Ovary (tissue), 10 donors: Measurements from ENCODE around the gene C9orf78. TPM values are rescaled to one million over a fixed set of nuclear protein-coding genes. Genes with fewer than 3 reads are reported as not detected.

Source experiments
- DNase-seq, 5 donors: peaks; one replicate each; pipeline ENCODE4 v3.0.0-alpha.2; 2019 to 2020
- H3K27ac ChIP-seq, 2 donors: fragments of 200-600 bp; one replicate each; pipeline versions ENCODE4 v1.5.1 to v1.8.0; 2019 to 2022
- H3K27me3 ChIP-seq: fragments of 200-600 bp; one replicate; pipeline ENCODE4 v1.8.0; 2022
- H3K36me3 ChIP-seq: fragments of 200-600 bp; sonication (generic); one replicate; pipeline ENCODE4 v1.5.1; 2019
- H3K4me1 ChIP-seq: one replicate; pipeline ENCODE4 v1.8.1; 2013; ENCODE audit warnings: mild to moderate bottlenecking, moderate library complexity; ENCODE audit not compliant: insufficient read depth
- H3K4me3 ChIP-seq: fragments of 200-600 bp; sonication (generic); one replicate; pipeline ENCODE4 v1.5.1; 2017
- H3K9me3 ChIP-seq, 2 donors: fragments of 200-600 bp in 1 of 2; sonication (generic) in 1 of 2; one replicate each; pipeline versions ENCODE4 v1.5.1 to v1.8.1; 2013 to 2019; ENCODE audit warnings: mild to moderate bottlenecking in 1 of 2, moderate library complexity in 1 of 2
- CTCF ChIP-seq, 3 donors: fragments of 450-650 bp in 2 of 3; fragments of 200-600 bp in 1 of 3; IDR thresholded peaks; one replicate each; pipeline versions ENCODE4 v1.5.1 to v1.8.0; 2016 to 2022; ENCODE audit warnings: antibody characterized with exemption in 3 of 3, mild to moderate bottlenecking in 1 of 3
- EP300 ChIP-seq: sonication (generic); formaldehyde crosslinking; IDR thresholded peaks from one replicate; pipeline ENCODE4 v1.6.1; 2017; ENCODE audit warnings: antibody characterized with exemption
- POLR2A ChIP-seq: fragments of 450-650 bp; IDR thresholded peaks from one replicate; pipeline ENCODE4 v1.6.1; 2017; ENCODE audit warnings: antibody characterized with exemption, mild to moderate bottlenecking, moderate library complexity
- WGBS, 3 donors: extraction: QIAGEN DNeasy Blood & Tissue Kit in 1 of 3; methylation state at CpG; one replicate each; pipeline versions ENCODE4 v1.1.5 to v1.1.7; 2013 to 2017; 5-methylcytosine and 5-hydroxymethylcytosine counted together
- intact Hi-C, 4 donors: fragments of 100-400 bp; cut with DNase I; formaldehyde crosslinking; loops; one replicate each; pipeline versions ENCODE4 v1.11.0 to v1.15.1; 2022 to 2023
- long read RNA-seq, 3 donors: library from polyadenylated mRNA in 2 of 3; unstranded in 2 of 3; transcript quantifications; one replicate each; pipeline ENCODE4 v2.0.0 and lab custom pipeline, GENCODE V29; 2021 to 2026
- polyA plus RNA-seq, 2 donors: library from polyadenylated mRNA; stranded (reverse); fragments of 200-250 nt in 1 of 2; fragments of 350-450 nt in 1 of 2; fragmentation: Illumina TruSeq in 1 of 2; extraction: RNeasy Lipid Tissue Mini Kit (QIAGEN cat#74804) in 1 of 2; gene quantifications; one replicate each; pipeline ENCODE4 v1.2.3, GENCODE V29; 2013 to 2014
- total RNA-seq, 7 donors: library from RNA; depleted of rRNA in 2 of 7; stranded (reverse); fragments of >200 nt in 2 of 7; fragmentation: NEBNext Ultra II Directional in 3 of 7; extraction: Animal tissue kit (Norgen Biotek cat#: 25700) in 3 of 7; gene quantifications; one replicate each; pipeline versions ENCODE4 v1.1.0 to v1.2.4, GENCODE V29; 2016 to 2023
- donor health status: DM: no; HTN: no; CAD: no; lungs with moderate emphysema.
- donor health status: DM: no; HTN: no; CAD: no.
- donor health status: Bipolar disorder and iron deficiency.
- donor health status: DM: yes; HTN: yes; CAD: no.
- donor health status: DM: no; HTN: no; CAD: no.
- donor health status: DM: yes; HTN: yes; CAD: no.

Gene C9orf78
- total RNA-seq (10 to 100 TPM; 34.1 to 45.7 (median 37.0) TPM), polyA plus RNA-seq (100 to 1,000 TPM in 1 of 2 donors, 10 to 100 TPM in 1; 55.4 to 130 TPM)
- long read RNA-seq, donor 1, transcript C9orf78-201 (9 exons, 1,795 nt) = major isoform, 337 of 380 reads
- long read RNA-seq, donor 1, partial matches to known transcripts = 13 of 380 reads
- long read RNA-seq, donor 1, other reads (novel, unspliced or antisense) = 30 of 380 reads
- long read RNA-seq, donor 2, transcript C9orf78-201 (9 exons, 1,795 nt) = major isoform, 58 of 70 reads
- long read RNA-seq, donor 2, partial matches to known transcripts = 12 of 70 reads
- long read RNA-seq, donor 2, other reads (novel, unspliced or antisense) = 0 of 70 reads
- long read RNA-seq, donor 3, transcript C9orf78-201 (9 exons, 1,795 nt) = major isoform, 100 of 112 reads
- long read RNA-seq, donor 3, partial matches to known transcripts = 2 of 112 reads
- long read RNA-seq, donor 3, other reads (novel, unspliced or antisense) = 10 of 112 reads

GRCh38 chr9:129835128-129835859 is at the start of gene C9orf78, which contains the start of gene USP20:
TSS of gene C9orf78 (minus strand) at chr9:129835275. CDS start at chr9:129835221, 54 bp downstream.
TSS of gene USP20 (plus strand) at chr9:129835458. CDS start at chr9:129852556, 17,098 bp downstream.
- no peaks in the 10 kb centered on the region for H3K27me3 ChIP-seq
- peak in 1 of 3 donors; percentile 24 for TF ChIP-seq CTCF (IDR thresholded peaks at IDR 0.05)
- TF ChIP-seq POLR2A = peak; percentile 89
- no peak for TF ChIP-seq EP300
- intact Hi-C loops = no loop called here
- peaks cover 9% of the 10 kb centered on the region for H3K4me1 ChIP-seq
- peak within 1 kb of the TSS; percentile 52 to 72 for H3K27ac ChIP-seq
- 0 to 1% (median 1%) methylated on average over 51 to 81 of the region's 81 CpGs for WGBS, 3 donors
- DNase-seq = peak; percentile 96 to 98 (median 98)
- H3K9me3 ChIP-seq = no peaks in the 10 kb centered on the region
- H3K36me3 ChIP-seq = no peaks in the 10 kb centered on the region
- H3K4me3 ChIP-seq = peak within 1 kb of the TSS; percentile 97

GRCh38 chr9:129884220-129885017 is 49.3 kb upstream of the C9orf78 start:
- no peaks in the 10 kb centered on the region for H3K9me3 ChIP-seq
- H3K36me3 ChIP-seq = no peaks in the 10 kb centered on the region
- TF ChIP-seq POLR2A = no peak
- no peak for TF ChIP-seq EP300
- no peak for TF ChIP-seq CTCF (IDR thresholded peaks at IDR 0.05)
- 9 to 11% (median 11%) methylated on average over 24 of the region's 24 CpGs for whole genome bisulfite sequencing, 3 donors
- peak overlapping the region; percentile 27 for H3K4me3 ChIP-seq
- H3K27ac ChIP-seq = no peak overlapping the region
- no peaks in the 10 kb centered on the region for H3K27me3 ChIP-seq
- H3K4me1 ChIP-seq = peaks cover 9% of the 10 kb centered on the region
- peak; percentile 82 to 88 (median 83) for DNase-seq
- intact Hi-C loops = loop anchor here in 3 of 4 donors (2.0 to 10.0 kb wide), 6 partner anchors 158 to 1832 kb away; partner anchors contain the start of gene FNBP1 (in 3 of the 3)

- DNase-seq = no peak
- WGBS, 3 donors = 77 to 85% (median 82%) methylated on average over 19 of the region's 19 CpGs
- no peak for TF ChIP-seq EP300
- Histone ChIP-seq H3K9me3 (no peaks in the 10 kb centered on the region), H3K27ac (no peak overlapping the region), H3K4me3 (no peak overlapping the region), H3K36me3 (no peaks in the 10 kb centered on the region), H3K4me1 (peaks cover 6% of the 10 kb centered on the region), H3K27me3 (no peaks in the 10 kb centered on the region)
- intact Hi-C loops = loop anchor here in 3 of 4 donors (5.0 to 10.0 kb wide), 3 partner anchors 353 to 1829 kb away; no protein-coding TSS in a partner anchor
Observed at GRCh38 chr9:129881547-129882324, 46.7 kb upstream of the C9orf78 start.
